GM21381 (cell line): ENCODE results near the gene RXFP4.
"Not testable (repeated sequence)": the region's sequence is repeated elsewhere in the genome, so short reads cannot be mapped to it uniquely, and the experiment has no call there.

Experiments used
- ATAC-seq: cut with Tn5 transposase; IDR thresholded peaks from one replicate; pipeline ENCODE4 v1.9.1; 2021; ENCODE audit warnings: mild to moderate bottlenecking, moderate library complexity; ENCODE audit not compliant: unreplicated experiment

RXFP4 gene

GRCh38 chr1:155940993-155941844 is at the start of gene RXFP4:
RXFP4 (plus strand) TSS chr1:155941638; CDS start chr1:155941710, 72 bp downstream.
- ATAC-seq: no peak

DNA sequence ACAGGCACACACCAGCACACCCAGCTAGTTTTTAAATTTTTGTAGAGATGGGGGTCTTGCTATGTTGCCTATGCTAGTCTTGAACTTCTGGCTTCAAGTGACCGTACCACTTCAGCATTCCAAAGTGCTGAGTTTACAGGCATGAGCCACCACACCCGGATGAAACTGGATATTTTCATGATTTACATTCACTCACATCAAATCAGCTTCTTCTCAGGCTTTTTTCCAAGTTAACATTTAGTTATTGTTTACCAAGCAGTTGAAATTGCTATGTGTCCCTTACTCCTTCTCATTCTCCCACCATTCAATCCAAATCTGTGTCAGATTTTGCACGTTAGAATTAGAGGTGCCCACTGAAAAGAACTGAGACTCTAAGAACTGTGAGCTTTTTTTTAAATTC is 48.6 kb upstream of the RXFP4 start:
- no peak for ATAC-seq

DNA sequence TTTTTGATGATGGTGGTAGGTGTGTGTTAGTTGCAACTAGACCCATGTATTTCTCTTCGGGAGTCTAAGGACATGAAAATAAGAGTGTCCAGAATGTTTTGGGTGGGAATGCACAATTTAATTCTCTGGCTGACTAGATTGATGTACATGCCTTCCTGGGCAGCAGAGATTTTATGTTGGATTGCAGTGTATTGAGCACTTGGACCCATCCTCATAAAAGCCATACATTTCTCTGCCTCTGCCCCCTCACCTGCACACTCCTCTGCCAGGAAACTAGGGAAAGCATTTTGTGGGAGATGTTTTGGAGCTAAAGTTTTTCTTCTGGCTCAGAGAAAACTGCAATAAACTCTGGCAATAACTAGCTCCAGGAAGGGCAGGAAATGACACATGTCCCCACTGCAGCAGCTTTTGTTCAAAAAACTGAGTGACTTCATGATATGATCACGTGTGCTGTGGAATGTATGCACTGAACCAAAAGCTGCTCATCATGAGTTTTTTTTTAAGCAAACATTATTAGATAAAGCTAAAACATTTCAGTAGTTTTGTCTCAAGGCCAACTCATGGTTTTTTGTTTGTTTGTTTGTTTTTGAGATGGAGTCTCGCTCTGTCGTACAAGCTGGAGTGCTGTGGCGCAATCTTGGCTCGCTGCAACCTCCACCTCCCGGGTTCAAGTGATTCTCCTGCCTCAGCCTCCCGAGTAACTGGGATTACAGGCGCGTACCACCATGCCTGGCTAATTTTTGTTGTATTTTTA is 47.9 kb upstream of the RXFP4 start:
- ATAC-seq: no peak

DNA sequence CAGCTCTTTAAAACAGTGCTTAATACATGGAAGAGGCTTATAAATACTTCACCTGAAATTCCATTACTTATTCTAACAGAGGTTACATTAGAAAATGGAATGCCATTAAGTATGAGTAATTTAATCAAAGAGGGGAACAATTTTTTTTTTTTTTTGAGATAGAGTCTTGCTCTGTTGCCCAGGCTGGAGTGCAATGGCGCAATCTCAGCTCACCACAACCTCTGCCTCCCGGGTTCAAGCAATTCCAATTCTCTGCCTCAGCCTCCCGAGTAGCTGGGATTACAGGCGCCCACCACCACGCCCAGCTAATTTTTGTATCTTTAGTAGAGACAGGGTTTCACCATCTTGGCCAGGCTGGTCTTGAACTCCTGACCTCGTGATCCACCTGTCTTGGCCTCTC is 45.8 kb upstream of the RXFP4 start:
- ATAC-seq: not testable (repeated sequence)

DNA sequence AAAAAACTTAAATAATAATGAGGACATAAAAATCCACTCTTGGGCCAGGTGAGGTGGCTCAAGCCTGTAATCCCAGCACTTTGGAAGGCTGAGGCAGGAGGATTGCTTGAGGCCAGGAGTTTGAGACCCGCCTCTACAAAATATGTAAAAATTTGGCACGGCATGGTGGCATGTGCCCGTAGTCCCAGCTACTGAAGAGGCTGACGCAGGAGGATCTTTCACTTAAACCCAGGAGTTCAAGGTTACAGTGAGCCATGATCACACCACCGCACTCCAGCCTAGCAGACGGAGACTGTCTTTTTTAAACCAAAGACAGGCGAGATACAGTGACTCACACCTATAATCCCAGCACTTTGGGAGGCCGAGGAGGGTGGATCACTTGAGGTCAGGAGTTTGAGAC is 45.0 kb upstream of the RXFP4 start:
- ATAC-seq: not testable (repeated sequence)

DNA sequence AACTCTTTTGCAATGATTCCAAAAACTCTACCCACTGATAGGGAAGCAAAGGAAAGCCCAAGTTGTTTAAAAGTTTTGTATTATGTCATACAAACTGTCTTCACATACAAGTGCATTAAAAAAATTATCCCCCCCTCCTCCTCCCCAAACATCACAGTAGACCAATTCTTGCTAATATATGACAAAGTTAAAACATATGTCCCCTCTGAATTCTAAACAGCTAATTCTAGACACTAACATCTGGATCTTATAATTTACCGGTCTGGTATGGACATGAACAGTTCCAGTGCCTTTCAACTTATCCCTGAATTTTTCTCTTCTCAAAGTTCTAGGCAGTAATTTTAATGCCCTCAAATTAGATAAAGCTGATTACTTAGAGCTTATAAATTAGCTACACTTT is 43.7 kb upstream of the RXFP4 start:
- no peak for ATAC-seq

GRCh38 chr1:155898888-155899287 is 42.5 kb upstream of the RXFP4 start:
- no peak for ATAC-seq

- no peak for ATAC-seq
These were observed 41.8 kb upstream of the RXFP4 start for GRCh38 chr1:155899683-155900082.

GRCh38 chr1:155900161-155900560 is 41.3 kb upstream of the RXFP4 start:
- no peak for ATAC-seq

- no peak for ATAC-seq
These were observed 37.2 kb upstream of the RXFP4 start for GRCh38 chr1:155904261-155904660.

DNA sequence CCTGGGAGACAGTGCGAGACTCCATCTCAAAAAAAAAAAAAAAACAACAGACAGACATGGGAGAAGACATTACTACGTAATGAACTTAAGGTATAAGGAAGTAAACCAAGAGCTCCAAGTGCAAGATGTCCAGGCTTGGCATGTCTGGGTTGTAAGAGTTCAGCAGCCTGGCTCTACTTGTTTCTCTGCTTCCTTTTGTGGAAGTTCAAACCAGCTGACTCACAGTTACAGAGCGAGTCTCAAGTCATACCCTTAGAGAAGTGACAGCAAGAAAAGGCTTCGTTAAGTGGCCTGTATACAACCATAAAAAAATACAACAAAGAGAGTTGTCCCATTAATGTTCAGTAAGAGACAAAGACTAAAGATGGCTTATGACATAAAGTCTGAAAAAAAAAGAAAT is 31.5 kb upstream of the RXFP4 start:
- ATAC-seq: no peak

DNA sequence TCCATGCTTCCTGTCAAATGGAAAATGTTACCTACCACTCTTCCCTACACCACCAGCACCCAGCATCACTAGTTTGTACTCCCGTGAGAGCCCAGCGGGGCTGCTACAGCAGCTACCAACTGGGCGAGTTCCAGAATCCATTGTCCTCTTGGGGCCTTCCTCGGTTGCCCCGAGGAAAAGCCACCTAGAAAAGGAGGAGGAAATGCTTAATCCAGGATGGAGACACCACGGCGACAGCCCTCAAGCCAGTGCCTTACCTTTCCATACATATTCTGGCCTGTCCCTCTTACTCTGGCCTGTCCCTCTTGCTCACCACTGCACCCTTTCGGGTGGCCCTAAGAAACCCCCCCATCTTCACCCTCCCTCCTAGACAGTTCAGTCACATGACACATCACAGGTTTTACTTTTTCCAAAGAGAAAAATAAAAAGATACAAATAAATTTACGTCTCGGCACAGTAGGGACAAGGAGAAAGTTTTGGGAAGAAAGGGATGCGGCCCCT is 30.8 kb upstream of the RXFP4 start:
- no peak for ATAC-seq

DNA sequence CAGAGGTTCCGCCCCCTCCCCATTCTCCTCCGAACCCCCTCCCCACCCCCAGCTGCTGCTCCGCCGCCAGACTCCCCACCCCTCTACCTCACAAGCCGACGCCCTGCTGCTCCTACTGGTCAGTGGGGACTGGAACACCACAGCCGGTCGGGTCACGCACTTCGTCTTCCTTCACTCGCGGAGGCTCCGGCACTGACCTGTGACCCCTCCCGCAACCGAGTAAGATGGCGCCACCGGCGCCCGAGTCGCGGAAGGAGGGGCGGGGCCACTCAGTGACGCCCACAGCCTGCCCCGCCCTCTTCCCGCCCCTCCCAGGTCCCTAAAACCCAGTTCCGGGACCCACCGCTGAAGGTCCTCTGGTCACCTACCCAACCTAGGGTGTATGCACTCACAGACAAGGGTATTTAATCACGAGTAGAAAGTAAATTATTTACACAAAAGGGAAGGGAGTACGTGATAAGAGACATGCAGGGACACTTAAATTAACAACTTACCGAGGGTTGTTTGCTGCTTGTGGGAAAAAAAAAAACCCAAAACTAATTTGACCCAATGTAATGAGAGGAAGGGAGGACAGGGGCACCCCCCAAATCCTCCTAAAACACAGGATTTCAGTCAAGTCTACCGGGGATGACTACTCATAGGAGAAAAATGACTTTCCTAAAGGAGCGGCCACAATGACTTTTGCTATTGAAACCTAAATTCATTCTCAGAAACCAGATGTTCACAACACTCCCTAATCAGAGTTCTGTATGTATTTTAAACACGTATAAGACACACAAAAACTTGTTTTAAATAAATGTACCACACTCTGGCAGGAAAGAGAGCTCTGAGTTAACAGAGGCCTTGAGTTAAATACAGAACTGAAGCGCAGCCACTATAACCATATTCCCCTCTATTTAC is 30.0 kb upstream of the RXFP4 start, which contains the start of gene RIT1:
TSS of gene RIT1 (minus strand) at position 194 of the 900 bp plus-strand sequence. CDS start 588 bp downstream, outside the sequence.
- ATAC-seq: peak; percentile 83

DNA sequence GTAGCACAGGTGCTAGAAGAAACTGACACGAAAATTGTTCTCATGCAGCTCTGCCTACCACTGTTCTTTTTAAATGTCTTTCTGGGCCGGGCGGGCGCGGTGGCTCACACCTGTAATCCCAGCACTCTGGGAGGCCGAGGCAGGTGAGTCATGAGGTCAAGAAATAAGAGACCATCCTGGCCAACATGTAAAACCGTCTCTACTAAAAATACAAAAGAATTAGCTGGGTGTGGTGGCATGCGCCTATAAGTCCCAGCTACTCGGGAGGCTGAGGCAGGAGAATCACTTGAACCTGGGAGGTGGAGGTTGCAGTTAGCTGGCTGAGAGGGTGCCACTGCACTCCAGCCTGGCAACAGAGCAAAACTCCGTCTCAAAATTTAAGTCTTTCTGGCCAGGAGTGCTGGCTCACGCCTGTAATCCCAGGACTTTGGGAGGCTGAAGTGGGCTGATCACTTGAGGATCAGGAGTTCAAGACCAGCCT is 29.3 kb upstream of the RXFP4 start:
- peak; percentile 9 for ATAC-seq

DNA sequence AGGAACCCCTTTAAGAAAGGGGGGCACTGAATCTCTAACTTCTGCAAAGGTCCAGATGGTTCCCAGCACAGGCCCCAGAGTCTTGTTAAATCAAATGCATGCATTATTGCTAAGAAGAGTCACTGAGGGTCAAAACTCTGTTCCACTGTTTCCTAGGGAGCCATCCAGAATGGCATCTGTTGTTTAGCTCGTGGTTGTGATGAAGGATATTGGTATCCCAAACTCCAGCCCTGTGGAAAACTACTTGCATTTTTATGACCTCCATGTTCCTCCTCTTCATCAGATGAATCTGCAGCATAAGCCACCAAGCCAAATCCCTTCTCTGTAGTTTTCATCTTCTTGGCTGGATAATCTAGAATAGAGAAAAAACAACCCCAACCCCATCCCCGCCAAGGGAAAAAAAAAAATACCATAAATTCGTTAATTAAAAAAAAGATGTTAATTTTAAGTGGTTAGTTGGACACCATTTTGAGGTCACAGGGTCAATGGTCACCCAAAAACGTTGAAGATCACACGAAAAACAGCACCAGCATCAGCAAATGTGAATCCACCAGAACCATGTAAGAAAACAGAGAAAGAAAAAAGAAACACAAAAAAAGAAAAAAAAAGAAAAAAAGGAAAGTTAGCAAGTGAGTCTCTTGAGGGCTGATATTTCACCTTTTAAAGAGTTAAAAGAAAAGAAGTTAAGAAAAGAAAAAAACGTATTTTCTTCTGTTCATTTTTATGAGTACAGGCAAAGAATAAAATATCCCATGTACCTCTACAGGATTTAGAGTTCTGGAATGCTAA is 27.3 kb upstream of the RXFP4 start:
- ATAC-seq: no peak

DNA sequence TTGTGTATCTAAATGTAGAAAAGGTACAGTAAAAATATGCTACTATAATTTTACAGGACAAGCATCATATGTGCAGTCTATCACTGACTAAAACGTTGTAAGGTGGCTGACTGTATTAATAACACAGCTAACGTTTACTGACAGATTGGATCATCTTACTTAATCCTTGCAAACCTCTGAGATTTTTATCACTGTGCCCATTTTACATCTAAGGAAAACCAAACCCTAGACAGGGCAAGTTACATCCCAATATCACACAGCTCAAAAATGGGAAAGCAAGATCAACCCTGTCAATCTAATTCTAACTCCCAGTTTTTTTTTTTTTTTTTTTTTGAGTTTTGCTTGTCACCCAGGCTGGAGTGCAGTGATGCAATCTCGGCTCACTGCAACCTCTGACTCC is 22.8 kb upstream of the RXFP4 start:
- no peak for ATAC-seq

GRCh38 chr1:155919801-155920200 is 21.6 kb upstream of the RXFP4 start:
- no peak for ATAC-seq

GRCh38 chr1:155920717-155921116 is 20.7 kb upstream of the RXFP4 start:
- no peak for ATAC-seq

DNA sequence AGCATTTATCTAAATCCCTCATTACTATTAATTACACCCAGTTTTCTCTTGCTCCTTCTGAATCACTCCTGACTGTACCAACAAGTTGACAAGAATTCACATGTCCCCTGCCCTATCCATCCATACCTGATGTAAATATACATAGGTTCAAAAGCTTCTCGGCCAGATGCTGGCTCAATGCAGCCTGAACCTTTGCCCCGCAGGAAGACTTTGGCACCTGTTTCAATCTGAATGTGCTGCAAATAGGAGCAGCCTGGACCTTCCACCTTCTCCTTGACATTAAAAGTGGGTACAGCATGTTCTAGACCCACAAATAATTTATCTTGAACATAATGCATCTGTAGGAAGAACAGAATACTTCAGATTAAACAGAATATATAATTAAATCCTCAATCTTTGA is 15.9 kb upstream of the RXFP4 start:
- ATAC-seq: no peak

GRCh38 chr1:155929057-155929456 is 12.4 kb upstream of the RXFP4 start:
- ATAC-seq: no peak
